AG09309 (cell line): Measurements from ENCODE around the gene TAF10.
A peak's percentile ranks its signal among the peaks of the same experiment; 100 is the strongest.

ENCODE experiments used
- DNase-seq: peaks from one replicate; pipeline ENCODE4 v3.0.0-alpha.2; 2010; ENCODE audit warnings: low read depth
- H3K4me3 ChIP-seq: 2 replicates; pipeline ENCODE4 v1.5.1; 2011; ENCODE audit warnings: mild to moderate bottlenecking, low read depth, low read length, moderate library complexity; ENCODE audit not compliant: control insufficient read depth
- TF ChIP-seq, protein P1 (sequence below): IDR thresholded peaks from 2 replicates; pipeline ENCODE4 v1.5.1; 2011; ENCODE audit warnings: mild to moderate bottlenecking, low read depth, low read length, inconsistent platforms; ENCODE audit not compliant: insufficient read depth, control insufficient read depth; ENCODE audit errors: missing control alignments

Gene TAF10

GRCh38 chr11:6584528-6584927 lies 27.5 kb downstream of the TAF10 start:
- no peak overlapping the region for H3K4me3 ChIP-seq
- no peak for DNase-seq
- TF ChIP-seq, protein P1, sequence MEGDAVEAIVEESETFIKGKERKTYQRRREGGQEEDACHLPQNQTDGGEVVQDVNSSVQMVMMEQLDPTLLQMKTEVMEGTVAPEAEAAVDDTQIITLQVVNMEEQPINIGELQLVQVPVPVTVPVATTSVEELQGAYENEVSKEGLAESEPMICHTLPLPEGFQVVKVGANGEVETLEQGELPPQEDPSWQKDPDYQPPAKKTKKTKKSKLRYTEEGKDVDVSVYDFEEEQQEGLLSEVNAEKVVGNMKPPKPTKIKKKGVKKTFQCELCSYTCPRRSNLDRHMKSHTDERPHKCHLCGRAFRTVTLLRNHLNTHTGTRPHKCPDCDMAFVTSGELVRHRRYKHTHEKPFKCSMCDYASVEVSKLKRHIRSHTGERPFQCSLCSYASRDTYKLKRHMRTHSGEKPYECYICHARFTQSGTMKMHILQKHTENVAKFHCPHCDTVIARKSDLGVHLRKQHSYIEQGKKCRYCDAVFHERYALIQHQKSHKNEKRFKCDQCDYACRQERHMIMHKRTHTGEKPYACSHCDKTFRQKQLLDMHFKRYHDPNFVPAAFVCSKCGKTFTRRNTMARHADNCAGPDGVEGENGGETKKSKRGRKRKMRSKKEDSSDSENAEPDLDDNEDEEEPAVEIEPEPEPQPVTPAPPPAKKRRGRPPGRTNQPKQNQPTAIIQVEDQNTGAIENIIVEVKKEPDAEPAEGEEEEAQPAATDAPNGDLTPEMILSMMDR, result no peak

DNA sequence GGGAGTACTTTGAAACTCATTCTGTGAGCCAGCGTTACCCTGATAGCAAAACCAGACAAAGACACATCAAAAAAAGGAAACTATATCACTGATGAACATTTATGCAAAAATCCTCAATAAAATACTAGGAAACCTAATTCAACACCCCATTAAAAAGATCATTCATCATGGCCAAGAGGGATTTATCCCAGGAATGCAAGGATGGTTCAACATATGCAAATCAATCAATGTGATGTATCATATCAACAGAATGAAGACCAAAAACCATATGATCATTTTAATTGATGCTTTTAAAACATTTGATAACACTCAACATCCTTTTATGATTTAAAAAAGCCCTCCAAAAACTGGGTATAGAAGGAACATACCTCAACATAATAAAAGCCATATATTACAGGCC lies 28.4 kb downstream of the TAF10 start:
- H3K4me3 ChIP-seq, result no peak overlapping the region
- DNase-seq, result no peak
- TF ChIP-seq, protein P1, result no peak

GRCh38 chr11:6579681-6580080 lies 32.3 kb downstream of the TAF10 start:
- TF ChIP-seq, protein P1, result no peak
- no peak for DNase-seq
- no peak overlapping the region for H3K4me3 ChIP-seq

- TF ChIP-seq, protein P1, result no peak
- no peak overlapping the region for H3K4me3 ChIP-seq
Observed at GRCh38 chr11:6578134-6578533, 33.9 kb downstream of the TAF10 start.

GRCh38 chr11:6576471-6577373 lies 35.3 kb downstream of the TAF10 start:
- no peak overlapping the region for H3K4me3 ChIP-seq
- TF ChIP-seq, protein P1, result peak; percentile 4
- peak; percentile 65 for DNase-seq

More at GRCh38 chr11:6578134-6578533, 33.9 kb downstream of the TAF10 start:
- no peak for DNase-seq

DNA sequence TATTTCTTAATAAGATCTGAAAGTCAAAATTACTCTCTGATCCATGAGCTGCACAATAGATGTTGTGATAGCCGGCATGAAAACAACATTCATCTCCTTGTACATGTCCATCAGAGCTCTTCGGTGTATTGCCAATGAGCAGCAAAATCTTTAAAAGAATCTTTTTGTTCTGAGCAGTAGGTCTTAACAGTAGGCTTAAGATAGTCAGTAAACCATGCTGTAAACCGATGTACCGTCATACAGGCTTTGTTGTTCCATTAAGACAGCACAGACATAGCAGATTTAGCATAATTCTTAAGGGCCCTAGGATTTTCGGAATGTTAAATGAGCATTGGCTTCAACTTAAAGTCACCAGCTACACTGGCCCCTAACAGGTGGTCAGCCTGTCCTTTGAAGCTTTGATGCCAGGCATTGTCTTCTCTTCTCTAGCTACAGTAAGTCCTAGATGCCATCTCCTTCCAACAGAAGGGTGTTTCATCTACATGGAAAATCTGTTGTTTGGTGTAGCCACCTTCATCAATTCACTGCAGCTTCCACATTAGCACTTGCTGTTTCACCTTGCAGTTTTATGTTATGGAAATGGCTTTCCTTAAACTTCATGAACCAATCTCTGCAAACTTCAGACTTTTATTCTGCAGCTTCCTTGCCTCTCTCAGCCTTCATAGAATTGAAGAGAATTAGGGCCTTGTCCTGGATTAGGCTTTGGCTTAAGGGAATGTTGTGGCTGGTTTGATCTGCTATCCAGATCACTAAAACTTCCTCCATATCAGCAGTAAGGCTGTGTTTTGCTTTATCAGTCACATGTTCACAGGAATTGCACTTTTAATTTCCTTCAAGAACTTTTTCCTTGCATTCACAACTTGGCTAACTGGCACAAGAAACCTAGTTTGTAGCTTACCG lies 37.0 kb downstream of the TAF10 start:
- H3K4me3 ChIP-seq, result no peak overlapping the region
- TF ChIP-seq, protein P1, result no peak

More for the DNA sequence above, 37.0 kb downstream of the TAF10 start:
- DNase-seq, result no peak
